OCI-LY1 (cell line): ENCODE results near the gene PNLIPRP2.

Experiments
- H2AFZ ChIP-seq: fragments of 200-600 bp; sonication (generic), shearing (Covaris generic); 2 replicates; pipeline ENCODE4 v1.6.0; 2014; ENCODE audit warnings: antibody characterized with exemption, mild to moderate bottlenecking, low read length
- H3F3A ChIP-seq: fragments of 200-600 bp; sonication (generic), shearing (Covaris generic); 2 replicates; pipeline ENCODE4 v1.6.0; 2014; ENCODE audit warnings: mild to moderate bottlenecking, antibody characterized with exemption, low read length, moderate library complexity; ENCODE audit not compliant: insufficient read depth
- H3K27ac ChIP-seq: fragments of 200-600 bp; sonication (generic); 2 replicates; pipeline ENCODE4 v1.5.1; 2014; ENCODE audit warnings: low read length, mixed run types, mild to moderate bottlenecking, low read depth; ENCODE audit not compliant: poor library complexity, severe bottlenecking
- H3K27me3 ChIP-seq: fragments of 200-600 bp; sonication (generic); 2 replicates; pipeline ENCODE4 v1.6.0; 2014; ENCODE audit warnings: antibody characterized with exemption, mild to moderate bottlenecking, low read length, moderate library complexity; ENCODE audit not compliant: insufficient read depth
- H3K36me3 ChIP-seq: fragments of 200-600 bp; sonication (generic); 2 replicates; pipeline ENCODE4 v1.6.1; 2014; ENCODE audit warnings: mild to moderate bottlenecking, antibody characterized with exemption, low read length, moderate library complexity, mixed read lengths; ENCODE audit not compliant: insufficient read depth
- H3K4me1 ChIP-seq: fragments of 200-600 bp; sonication (generic); 2 replicates; pipeline ENCODE4 v1.5.1; 2014; ENCODE audit warnings: mild to moderate bottlenecking, low read length, moderate library complexity; ENCODE audit not compliant: insufficient read depth, severe bottlenecking
- H3K4me2 ChIP-seq: fragments of 200-600 bp; sonication (generic), shearing (Covaris generic); 2 replicates; pipeline ENCODE4 v1.6.1; 2014; ENCODE audit warnings: low read length
- H3K4me3 ChIP-seq: fragments of 200-600 bp; sonication (generic); 2 replicates; pipeline ENCODE4 v1.5.1; 2014; ENCODE audit warnings: low read length, low read depth, mild to moderate bottlenecking, mixed read lengths; ENCODE audit not compliant: poor library complexity, severe bottlenecking
- H3K79me2 ChIP-seq: fragments of 200-600 bp; shearing (Covaris generic); 2 replicates; pipeline ENCODE4 v1.6.1; 2016; ENCODE audit warnings: mixed run types, low read length, mixed read lengths; ENCODE audit not compliant: insufficient read depth
- H3K9ac ChIP-seq: fragments of 200-600 bp; sonication (generic), shearing (Covaris generic); 2 replicates; pipeline ENCODE4 v1.6.1; 2014; ENCODE audit warnings: mild to moderate bottlenecking, low read length, mixed read lengths
- H3K9me2 ChIP-seq: fragments of 200-600 bp; sonication (generic), shearing (Covaris generic); 2 replicates; pipeline ENCODE4 v1.6.1; 2014; ENCODE audit warnings: low read depth, mild to moderate bottlenecking, low read length, mixed read lengths
- H3K9me3 ChIP-seq: fragments of 200-600 bp; shearing (Covaris generic); 2 replicates; pipeline ENCODE4 v1.6.1; 2014; ENCODE audit warnings: low read length, mixed read lengths
- H4K20me1 ChIP-seq: fragments of 200-600 bp; sonication (generic), shearing (Covaris generic); 2 replicates; pipeline ENCODE4 v1.6.0; 2016; ENCODE audit warnings: mild to moderate bottlenecking, low read length; ENCODE audit not compliant: insufficient read depth
- EZH2 ChIP-seq: fragments of 200-600 bp; sonication (generic), shearing (Covaris generic); IDR thresholded peaks from 2 replicates; pipeline ENCODE4 v1.8.0; 2017; ENCODE audit warnings: borderline replicate concordance, mixed run types, mild to moderate bottlenecking, antibody characterized with exemption, low read length, moderate library complexity, mixed read lengths
- TF ChIP-seq, protein P1 (sequence below): fragments of 200-600 bp; sonication (generic), shearing (Covaris generic); IDR thresholded peaks from 2 replicates; pipeline ENCODE4 v1.5.1; 2017; ENCODE audit warnings: mild to moderate bottlenecking, antibody characterized with exemption, low read length, moderate library complexity, mixed read lengths

Gene PNLIPRP2

GRCh38 chr10:116669080-116669479, 48.3 kb downstream of the PNLIPRP2 start:
- Histone ChIP-seq H3K4me3 (no peak overlapping the region), H3K79me2 (no peaks in the 10 kb centered on the region), H3F3A (no peaks in the 10 kb centered on the region), H3K27me3 (0 out of 2 replicates have a peak, but pooled peaks cover 2% of the 10 kb centered on the region), H2AFZ (no peak overlapping the region), H3K9ac (no peak overlapping the region), H3K36me3 (no peaks in the 10 kb centered on the region), H3K9me2 (no peaks in the 10 kb centered on the region), H3K4me1 (no peaks in the 10 kb centered on the region), H3K9me3 (no peaks in the 10 kb centered on the region), H3K4me2 (no peak overlapping the region), H3K27ac (no peak overlapping the region), H4K20me1 (no peaks in the 10 kb centered on the region)
- TF ChIP-seq, protein P1, sequence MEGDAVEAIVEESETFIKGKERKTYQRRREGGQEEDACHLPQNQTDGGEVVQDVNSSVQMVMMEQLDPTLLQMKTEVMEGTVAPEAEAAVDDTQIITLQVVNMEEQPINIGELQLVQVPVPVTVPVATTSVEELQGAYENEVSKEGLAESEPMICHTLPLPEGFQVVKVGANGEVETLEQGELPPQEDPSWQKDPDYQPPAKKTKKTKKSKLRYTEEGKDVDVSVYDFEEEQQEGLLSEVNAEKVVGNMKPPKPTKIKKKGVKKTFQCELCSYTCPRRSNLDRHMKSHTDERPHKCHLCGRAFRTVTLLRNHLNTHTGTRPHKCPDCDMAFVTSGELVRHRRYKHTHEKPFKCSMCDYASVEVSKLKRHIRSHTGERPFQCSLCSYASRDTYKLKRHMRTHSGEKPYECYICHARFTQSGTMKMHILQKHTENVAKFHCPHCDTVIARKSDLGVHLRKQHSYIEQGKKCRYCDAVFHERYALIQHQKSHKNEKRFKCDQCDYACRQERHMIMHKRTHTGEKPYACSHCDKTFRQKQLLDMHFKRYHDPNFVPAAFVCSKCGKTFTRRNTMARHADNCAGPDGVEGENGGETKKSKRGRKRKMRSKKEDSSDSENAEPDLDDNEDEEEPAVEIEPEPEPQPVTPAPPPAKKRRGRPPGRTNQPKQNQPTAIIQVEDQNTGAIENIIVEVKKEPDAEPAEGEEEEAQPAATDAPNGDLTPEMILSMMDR, result no peak

DNA sequence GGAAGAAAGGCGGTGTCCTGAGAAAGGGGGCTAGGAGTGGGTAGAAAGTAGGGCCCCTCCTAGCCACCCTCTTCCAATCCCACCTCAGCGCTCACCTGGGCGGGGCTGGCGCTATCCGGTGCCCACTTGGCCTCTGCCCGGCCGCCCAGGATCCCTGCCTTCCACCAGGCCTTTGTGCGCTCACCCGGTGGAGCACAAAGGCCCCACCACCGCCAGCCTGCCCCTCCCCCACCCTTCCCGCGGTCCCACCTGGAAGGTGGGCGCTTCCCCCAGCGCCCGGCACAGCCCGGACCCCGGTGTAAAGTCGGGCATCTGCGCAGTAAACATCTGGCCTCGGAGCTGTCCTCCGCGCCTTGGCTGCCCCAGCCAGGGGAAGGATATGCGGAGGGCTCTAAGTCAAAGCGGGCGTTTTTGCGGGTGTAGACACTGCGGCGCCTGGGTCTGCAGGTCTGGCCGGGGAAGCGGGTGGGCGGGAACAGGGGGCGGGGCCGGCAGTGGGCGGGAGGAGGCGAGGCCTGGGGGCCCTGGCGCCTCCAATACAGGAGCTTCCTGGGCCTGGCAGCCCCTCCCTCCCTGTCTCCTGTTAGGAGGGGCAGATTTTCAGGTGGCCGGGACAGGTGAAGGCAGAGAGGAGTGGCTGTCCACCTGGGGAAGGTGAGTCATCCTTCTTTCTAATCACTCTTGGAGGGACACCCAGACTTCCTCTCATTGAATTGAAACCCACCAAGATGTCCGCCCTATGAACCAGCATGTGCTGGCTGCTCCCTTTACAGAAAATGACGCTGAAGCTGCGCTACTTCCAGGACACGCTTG, 49.3 kb downstream of the PNLIPRP2 start:
- Histone ChIP-seq H2AFZ (no peak overlapping the region), H4K20me1 (no peaks in the 10 kb centered on the region), H3K9me2 (no peaks in the 10 kb centered on the region), H3K4me2 (no peak overlapping the region), H3K4me3 (no peak overlapping the region), H3K4me1 (no peaks in the 10 kb centered on the region), H3F3A (no peaks in the 10 kb centered on the region), H3K36me3 (no peaks in the 10 kb centered on the region), H3K79me2 (no peaks in the 10 kb centered on the region), H3K9me3 (no peaks in the 10 kb centered on the region), H3K9ac (no peak overlapping the region), H3K27ac (no peak overlapping the region), H3K27me3 (0 out of 2 replicates have a peak, but pooled peaks cover 4% of the 10 kb centered on the region)
- TF ChIP-seq, protein P1, result no peak
- TF ChIP-seq EZH2, result no peak

DNA sequence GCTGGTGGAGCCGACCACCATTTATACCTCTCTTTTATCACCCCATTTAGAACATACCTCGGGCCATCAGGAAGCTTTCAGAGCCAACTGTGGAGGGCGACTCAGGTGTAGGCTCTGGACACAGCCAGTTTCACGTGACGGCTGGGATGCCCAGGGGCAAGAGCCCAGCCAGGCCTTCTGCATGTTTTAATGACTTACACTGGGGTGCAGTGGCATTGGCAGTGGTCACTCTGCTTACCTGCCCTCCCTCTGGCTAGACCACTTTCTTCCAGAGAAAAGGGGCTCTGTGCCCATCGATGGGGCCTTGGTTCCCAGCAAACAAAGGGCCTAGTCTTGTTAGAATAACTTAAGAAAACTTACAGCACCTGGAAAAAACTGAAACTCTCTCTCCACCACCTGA, 50.0 kb downstream of the PNLIPRP2 start:
- Histone ChIP-seq H4K20me1 (no peaks in the 10 kb centered on the region), H3K27me3 (0 out of 2 replicates have a peak, but pooled peaks cover 4% of the 10 kb centered on the region), H3K4me3 (no peak overlapping the region), H3K79me2 (no peaks in the 10 kb centered on the region), H3K4me2 (no peak overlapping the region), H3K9me2 (no peaks in the 10 kb centered on the region), H3F3A (no peaks in the 10 kb centered on the region), H3K36me3 (no peaks in the 10 kb centered on the region), H3K9me3 (no peaks in the 10 kb centered on the region), H3K4me1 (no peaks in the 10 kb centered on the region), H2AFZ (no peak overlapping the region), H3K9ac (no peak overlapping the region), H3K27ac (no peak overlapping the region)
- TF ChIP-seq, protein P1, result no peak
